Measurements from ENCODE around the gene PCDHGA1.
"Not testable (repeated sequence)": the region's sequence is repeated elsewhere in the genome, so short reads cannot be mapped to it uniquely, and the experiment has no call there.

DNA sequence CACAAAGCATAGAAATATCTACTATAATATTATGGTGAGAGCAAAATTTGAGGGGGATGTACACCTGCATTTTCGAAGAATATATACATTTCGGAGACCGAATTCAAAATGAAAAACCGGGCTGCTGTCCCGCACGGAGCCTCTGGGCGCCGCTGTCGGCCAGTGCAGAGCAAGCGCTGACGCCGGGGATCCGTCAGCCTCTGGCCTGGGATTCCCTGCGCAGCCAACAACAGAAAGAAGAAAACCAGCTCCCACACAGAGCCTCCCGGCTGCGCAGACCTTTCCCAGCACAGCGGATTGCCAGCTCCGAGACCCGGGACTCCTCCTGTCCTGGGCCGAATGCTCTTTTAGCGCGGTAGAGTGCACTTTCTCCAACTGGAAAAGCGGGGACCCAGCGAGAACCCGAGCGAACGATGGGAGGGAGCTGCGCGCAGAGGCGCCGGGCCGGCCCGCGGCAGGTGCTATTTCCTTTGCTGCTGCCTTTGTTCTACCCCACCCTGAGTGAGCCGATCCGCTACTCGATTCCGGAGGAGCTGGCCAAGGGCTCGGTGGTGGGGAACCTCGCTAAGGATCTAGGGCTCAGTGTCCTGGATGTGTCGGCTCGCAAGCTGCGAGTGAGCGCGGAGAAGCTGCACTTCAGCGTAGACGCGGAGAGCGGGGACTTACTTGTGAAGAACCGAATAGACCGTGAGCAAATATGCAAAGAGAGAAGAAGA, 77.6 kb downstream of the PCDHGA1 start, which contains the start of gene PCDHGB6:
- TF ChIP-seq, protein P1, sequence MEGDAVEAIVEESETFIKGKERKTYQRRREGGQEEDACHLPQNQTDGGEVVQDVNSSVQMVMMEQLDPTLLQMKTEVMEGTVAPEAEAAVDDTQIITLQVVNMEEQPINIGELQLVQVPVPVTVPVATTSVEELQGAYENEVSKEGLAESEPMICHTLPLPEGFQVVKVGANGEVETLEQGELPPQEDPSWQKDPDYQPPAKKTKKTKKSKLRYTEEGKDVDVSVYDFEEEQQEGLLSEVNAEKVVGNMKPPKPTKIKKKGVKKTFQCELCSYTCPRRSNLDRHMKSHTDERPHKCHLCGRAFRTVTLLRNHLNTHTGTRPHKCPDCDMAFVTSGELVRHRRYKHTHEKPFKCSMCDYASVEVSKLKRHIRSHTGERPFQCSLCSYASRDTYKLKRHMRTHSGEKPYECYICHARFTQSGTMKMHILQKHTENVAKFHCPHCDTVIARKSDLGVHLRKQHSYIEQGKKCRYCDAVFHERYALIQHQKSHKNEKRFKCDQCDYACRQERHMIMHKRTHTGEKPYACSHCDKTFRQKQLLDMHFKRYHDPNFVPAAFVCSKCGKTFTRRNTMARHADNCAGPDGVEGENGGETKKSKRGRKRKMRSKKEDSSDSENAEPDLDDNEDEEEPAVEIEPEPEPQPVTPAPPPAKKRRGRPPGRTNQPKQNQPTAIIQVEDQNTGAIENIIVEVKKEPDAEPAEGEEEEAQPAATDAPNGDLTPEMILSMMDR (IDR thresholded peaks at IDR 0.05; ENCODE audit: low read depth, low read length), result peak; percentile 24; the same call in 1 of the 2 replicates
- TF ChIP-seq EZH2phosphoT487 (IDR thresholded peaks at IDR 0.05; ENCODE audit: low read depth), result not testable (repeated sequence)
